ENCODE results near the gene ELMO3.

ELMO3 gene

GRCh38 chr16:67193536-67193935, 5.4 kb upstream of the ELMO3 start:
- no peak for DNase-seq (ENCODE audit: low read depth, low spot score)
- H3K27ac ChIP-seq = no peak overlapping the region

DNA sequence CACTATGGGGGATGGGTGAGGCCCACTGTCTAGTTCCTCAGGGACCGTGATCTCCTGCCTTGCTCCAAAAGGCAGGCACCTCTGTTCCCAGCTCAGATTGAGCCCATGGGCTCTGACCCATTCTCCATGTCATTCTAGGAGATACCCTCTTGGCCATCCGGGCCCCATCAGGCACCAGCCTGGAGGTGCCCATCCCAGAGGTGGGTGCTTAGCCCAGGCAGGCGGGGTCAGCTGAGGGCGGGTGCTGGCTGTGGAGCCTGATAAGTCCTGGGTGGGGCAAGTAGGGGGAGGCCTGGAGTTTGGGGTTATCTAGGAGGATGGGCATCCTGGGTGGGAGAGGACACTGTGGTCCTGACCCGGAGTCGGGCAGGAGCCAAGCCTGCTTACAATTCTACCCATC, 4.7 kb upstream of the ELMO3 start:
- no peak for DNase-seq (ENCODE audit: low read depth, low spot score)
- H3K27ac ChIP-seq = no peak overlapping the region

DNA sequence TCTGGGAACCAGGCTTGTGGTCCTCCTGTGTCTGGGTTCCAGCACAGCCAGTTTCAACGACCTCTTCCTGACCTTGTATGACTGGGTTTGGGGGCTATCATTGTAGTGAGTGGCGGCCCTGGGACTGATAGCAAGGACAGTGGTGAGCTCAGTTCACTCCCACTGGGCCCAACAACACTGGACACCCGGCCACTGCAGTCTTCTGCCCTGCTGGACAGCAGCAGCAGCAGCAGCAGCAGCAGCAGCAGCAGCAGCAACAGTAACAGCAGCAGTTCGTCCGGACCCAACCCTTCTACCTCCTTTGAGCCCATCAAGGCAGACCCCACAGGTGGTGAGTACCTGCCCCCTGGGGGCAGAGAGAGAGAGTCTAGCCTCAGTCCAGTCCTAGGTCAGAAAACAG, 3.3 kb upstream of the ELMO3 start:
- no peak for DNase-seq (ENCODE audit: low read depth, low spot score)
- no peak overlapping the region for H3K27ac ChIP-seq

GRCh38 chr16:67196881-67197280, 2.0 kb upstream of the ELMO3 start:
- no peak overlapping the region for H3K27ac ChIP-seq
- DNase-seq (ENCODE audit: low read depth, low spot score) = no peak

- DNase-seq (ENCODE audit: low read depth, low spot score) = no peak
- peak overlapping the region; percentile 81 for H3K27ac ChIP-seq
Measured at GRCh38 chr16:67197704-67198103, 1.2 kb upstream of the ELMO3 start.

GRCh38 chr16:67198238-67198734, 645 bp upstream of the ELMO3 start:
- peak; percentile 36 for DNase-seq (ENCODE audit: low read depth, low spot score)
- H3K27ac ChIP-seq = peak overlapping the region; percentile 81

GRCh38 chr16:67199808-67200198, 872 bp downstream of the ELMO3 start:
- H3K27ac ChIP-seq = peak overlapping the region; percentile 81
- no peak for DNase-seq (ENCODE audit: low read depth, low spot score)

DNA sequence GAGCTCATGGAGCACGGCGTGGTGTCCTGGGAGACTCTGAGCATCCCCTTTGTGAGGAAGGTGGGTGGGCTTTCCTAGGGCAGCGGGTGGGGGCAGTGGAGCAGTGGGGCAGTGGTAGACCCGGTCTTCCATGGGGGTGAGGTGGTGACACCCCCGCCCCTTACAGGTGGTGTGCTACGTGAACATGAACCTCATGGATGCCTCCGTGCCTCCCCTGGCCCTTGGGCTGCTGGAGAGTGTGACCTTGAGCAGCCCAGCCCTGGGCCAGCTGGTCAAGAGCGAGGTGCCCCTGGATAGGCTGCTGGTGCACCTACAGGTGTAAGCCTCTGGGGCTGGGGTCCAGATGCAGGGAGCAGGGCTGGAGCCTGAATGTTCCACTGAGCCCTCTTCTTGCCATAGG, 1.6 kb downstream of the ELMO3 start:
- H3K27ac ChIP-seq = no peak overlapping the region
- DNase-seq (ENCODE audit: low read depth, low spot score) = no peak

GRCh38 chr16:67201411-67202345, 2.7 kb downstream of the ELMO3 start:
- H3K27ac ChIP-seq = no peak overlapping the region
- DNase-seq (ENCODE audit: low read depth, low spot score) = no peak

DNA sequence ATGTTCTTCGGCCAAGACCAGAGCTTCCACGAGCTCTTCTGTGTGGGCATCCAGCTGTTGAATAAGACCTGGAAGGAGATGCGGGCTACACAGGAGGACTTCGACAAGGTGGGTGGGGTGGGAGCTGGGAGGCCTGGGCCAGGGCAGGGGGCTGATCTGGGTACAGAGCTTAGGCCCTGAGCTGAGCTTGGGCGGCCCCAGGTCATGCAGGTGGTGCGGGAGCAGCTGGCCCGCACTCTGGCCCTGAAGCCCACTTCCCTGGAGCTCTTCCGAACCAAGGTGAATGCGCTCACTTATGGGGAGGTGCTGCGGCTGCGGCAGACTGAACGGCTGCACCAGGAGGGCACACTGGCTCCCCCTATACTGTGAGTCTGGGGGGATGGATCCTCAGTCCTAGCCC, 3.5 kb downstream of the ELMO3 start:
- H3K27ac ChIP-seq = no peak overlapping the region
- DNase-seq (ENCODE audit: low read depth, low spot score) = no peak

- DNase-seq (ENCODE audit: low read depth, low spot score) = no peak
- no peak overlapping the region for H3K27ac ChIP-seq
Measured at GRCh38 chr16:67202956-67203493, 4.1 kb downstream of the ELMO3 start.

DNA sequence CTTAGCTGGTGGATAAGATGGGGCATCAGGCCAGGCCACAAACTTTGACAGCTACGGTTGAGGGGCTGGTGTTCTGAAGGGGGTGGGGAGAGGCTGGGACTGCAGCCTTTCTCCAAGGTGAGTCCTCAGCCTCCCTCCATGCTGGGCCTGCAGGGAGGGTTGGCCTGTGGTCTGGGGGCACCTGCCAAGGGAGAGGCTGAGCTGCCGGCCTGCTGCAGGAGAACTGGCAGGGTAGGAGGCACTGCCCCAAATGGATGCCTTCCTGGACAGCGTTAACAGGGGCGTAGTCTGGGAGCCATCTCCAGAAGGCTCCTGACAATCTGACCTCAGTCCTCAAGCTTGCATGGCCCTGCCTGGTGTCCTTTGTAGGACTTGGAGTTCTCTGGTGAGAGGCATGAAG, 5.1 kb downstream of the ELMO3 start:
- no peak overlapping the region for H3K27ac ChIP-seq
- no peak for DNase-seq (ENCODE audit: low read depth, low spot score)

DNA sequence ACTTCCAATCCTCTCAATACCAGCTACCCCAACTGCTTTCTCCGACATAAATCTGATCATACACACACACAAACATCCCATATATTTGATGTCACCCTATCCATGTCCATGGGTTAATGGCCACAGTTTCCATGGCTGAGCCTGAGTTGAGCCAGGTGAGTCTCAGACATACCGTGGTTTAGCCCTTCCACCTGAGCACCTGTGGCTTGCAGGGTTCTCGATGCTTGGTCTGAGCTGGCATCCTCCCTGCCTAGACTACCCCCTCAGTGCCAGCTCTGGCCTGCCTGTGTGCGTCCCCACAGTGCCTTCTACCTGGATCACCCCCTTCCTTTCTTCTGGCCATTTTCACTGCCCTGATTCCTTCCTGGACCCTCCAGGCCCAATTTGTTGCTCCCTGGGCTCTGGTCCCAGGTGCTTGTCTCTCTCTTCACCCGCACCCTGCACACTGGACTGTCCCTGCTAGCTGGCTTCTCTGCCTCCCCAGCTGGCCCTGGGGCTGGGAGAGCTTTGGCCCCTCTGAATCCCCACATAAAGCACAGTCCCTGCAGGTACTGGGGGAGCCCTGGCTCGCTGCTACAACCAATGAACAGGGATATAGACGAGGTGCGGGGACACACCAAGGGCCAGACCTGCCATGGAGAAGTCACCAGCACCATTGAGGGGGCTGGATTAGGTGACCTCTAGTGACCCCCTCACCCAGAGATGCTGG, 7.4 kb downstream of the ELMO3 start:
- peak overlapping the region; percentile 70 for H3K27ac ChIP-seq
- no peak for DNase-seq (ENCODE audit: low read depth, low spot score)

- no peak for DNase-seq (ENCODE audit: low read depth, low spot score)
Measured at GRCh38 chr16:67206838-67207248, 7.9 kb downstream of the ELMO3 start.

GRCh38 chr16:67207249-67208091, 8.5 kb downstream of the ELMO3 start:
- H3K27ac ChIP-seq = peak overlapping the region; percentile 70
- no peak for DNase-seq (ENCODE audit: low read depth, low spot score)

More at GRCh38 chr16:67206838-67207248, 7.9 kb downstream of the ELMO3 start:
- H3K27ac ChIP-seq = peak overlapping the region; percentile 70

DNA sequence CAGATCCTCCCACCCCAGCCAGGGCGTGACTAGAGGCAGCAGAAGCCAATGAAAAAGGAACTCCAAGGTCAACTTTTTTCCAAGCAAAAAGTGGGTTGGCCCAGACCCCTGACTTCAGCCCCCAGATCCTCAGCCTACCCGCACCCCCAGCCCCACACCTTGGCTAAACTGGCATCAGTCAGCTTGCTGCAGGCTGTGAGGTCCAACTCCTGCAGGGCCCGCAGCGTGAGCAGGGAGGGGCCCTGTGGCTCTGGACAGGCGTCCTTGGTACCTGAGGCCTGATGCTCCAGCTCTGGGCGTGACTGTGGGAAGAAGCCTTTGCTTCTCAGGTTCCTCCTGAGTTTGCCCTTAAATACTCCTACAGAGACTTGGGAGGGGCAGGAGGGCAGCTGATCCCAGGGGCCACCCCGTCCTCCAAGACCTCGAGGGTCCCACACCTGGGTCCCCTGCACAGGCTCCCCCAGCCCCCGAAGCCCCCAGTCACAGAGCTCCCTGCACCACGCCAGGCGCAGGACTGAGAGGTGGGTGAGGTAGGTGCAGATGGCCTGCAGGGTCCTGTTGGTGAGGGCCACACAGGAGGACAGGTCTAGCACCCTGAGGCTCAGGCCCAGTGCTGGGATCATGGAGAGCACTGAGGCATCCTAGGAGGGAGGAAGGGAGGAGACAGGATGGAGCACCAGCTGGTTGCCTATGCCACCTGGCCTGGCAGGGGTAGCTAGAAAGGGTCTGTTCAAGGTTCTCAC, 9.4 kb downstream of the ELMO3 start:
- DNase-seq (ENCODE audit: low read depth, low spot score) = no peak
- peak overlapping the region; percentile 70 for H3K27ac ChIP-seq

GRCh38 chr16:67209565-67209964, 10.6 kb downstream of the ELMO3 start:
- no peak for DNase-seq (ENCODE audit: low read depth, low spot score)
- no peak overlapping the region for H3K27ac ChIP-seq

DNA sequence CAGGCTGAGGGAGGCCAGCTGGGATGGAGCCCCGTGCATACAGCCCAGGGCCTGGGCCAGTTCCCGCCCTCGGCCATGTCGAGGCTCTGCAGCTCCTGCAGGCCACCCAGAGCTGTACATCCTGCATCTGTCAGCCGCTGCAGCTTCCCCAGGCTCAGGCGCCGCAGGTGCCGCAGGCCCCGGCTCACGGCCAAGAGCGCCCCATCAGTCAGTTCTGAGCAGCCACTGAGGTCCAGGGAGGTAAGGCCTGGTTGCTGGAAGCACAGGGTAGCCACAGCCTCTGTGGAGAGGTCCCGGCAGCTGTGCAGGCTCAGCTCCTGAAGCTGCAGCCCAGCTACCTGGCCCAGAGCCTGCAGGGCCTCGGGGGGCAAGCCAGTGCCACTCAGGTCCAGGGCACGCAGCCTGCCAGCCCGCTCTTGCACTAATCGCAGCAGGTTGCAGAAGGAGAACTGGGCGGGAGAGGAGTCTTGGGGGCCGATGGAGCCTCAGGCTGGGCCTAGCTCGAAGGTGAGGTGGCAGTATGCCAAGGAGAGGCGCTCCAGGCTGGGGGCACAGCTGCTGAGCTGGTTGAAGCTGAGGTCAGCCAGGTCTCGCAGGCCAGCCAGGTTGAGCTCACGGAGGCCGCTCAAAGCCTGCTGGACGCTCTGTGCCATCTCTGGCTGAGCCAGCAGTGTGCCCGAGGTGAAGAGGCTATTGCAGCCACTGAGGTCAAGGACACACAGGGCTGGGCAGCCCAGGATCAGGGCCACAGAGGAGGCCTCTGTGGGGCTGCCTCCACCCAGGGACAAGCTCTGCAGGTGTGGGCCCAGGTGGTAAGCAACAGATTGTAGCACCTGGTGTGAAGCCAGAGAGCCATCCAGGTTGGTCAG, 11.4 kb downstream of the ELMO3 start:
- no peak overlapping the region for H3K27ac ChIP-seq
- DNase-seq (ENCODE audit: low read depth, low spot score) = no peak
